Measurements from ENCODE around the gene SACM1L. TPM values are rescaled to one million over a fixed set of nuclear protein-coding genes. Genes with fewer than 3 reads are reported as not detected.
A peak's percentile ranks its signal among the peaks of the same experiment; 100 is the strongest.

Gene SACM1L
- total and polyA plus RNA-seq, 2 of the 13 experiments (the other 11 are each of a cell fraction or from before 2014, with no cell fraction given) = 15.1 to 27.8 TPM

GRCh38 chr3:45688882-45689786 lies at the start of gene SACM1L (continued):
- TF ChIP-seq ZNF616 (CRISPR knock-in tag; IDR thresholded peaks at IDR 0.05; ENCODE audit: low read depth) (peak; percentile 66), ZSCAN31 (CRISPR knock-in tag; IDR thresholded peaks at IDR 0.05; ENCODE audit: low read depth) (peak; percentile 82; the same call in 1 of the 2 replicates), ARID3A (IDR thresholded peaks at IDR 0.05; ENCODE audit: low read depth, low read length) (no peak), RORA (CRISPR knock-in tag; IDR thresholded peaks at IDR 0.05) (no peak), ZNF496 (CRISPR knock-in tag; IDR thresholded peaks at IDR 0.05; ENCODE audit: insufficient replicate concordance) (no peak), CBX5 (CRISPR knock-in tag; IDR thresholded peaks at IDR 0.05; ENCODE audit: borderline replicate concordance) (peak; percentile 33; the same call in 1 of the 2 replicates), ARID4A (CRISPR knock-in tag; IDR thresholded peaks at IDR 0.05; ENCODE audit: borderline replicate concordance) (peak; percentile 84; the same call in 1 of the 2 replicates), DMAP1 (CRISPR knock-in tag; IDR thresholded peaks at IDR 0.05) (peak; percentile 79; the same call in 1 of the 2 replicates), SMC3 (IDR thresholded peaks at IDR 0.05; ENCODE audit: low read length) (no peak), HNF1B (CRISPR knock-in tag; IDR thresholded peaks at IDR 0.05) (peak; percentile 97), NFKBIZ (CRISPR knock-in tag; IDR thresholded peaks at IDR 0.05) (peak; percentile 85), SMYD3 (CRISPR knock-in tag; IDR thresholded peaks at IDR 0.05) (0 out of 2 replicates have a peak, but pooled peaks have one; percentile 17), CHD4 (IDR thresholded peaks at IDR 0.05; ENCODE audit: borderline replicate concordance, low read length) (no peak), ZNF746 (CRISPR knock-in tag; IDR thresholded peaks at IDR 0.05) (peak; percentile 50; the same call in 1 of the 2 replicates), RXRA (CRISPR knock-in tag; IDR thresholded peaks at IDR 0.05) (peak; percentile 82), MIXL1 (CRISPR knock-in tag; IDR thresholded peaks at IDR 0.05) (peak; percentile 79), ZBTB46 (CRISPR knock-in tag; IDR thresholded peaks at IDR 0.05; ENCODE audit: borderline replicate concordance) (no peak), WIZ (CRISPR knock-in tag; IDR thresholded peaks at IDR 0.05) (peak; percentile 47; the same call in 1 of the 2 replicates), CC2D1A (CRISPR knock-in tag; IDR thresholded peaks at IDR 0.05) (no peak), SMARCC2 (IDR thresholded peaks at IDR 0.05) (no peak), ELF1 (CRISPR knock-in tag; IDR thresholded peaks at IDR 0.05) (peak; percentile 96)
